A549 (cell line): ENCODE data around the gene MED14. TPM values are rescaled to one million over a fixed set of nuclear protein-coding genes. Genes with fewer than 3 reads are reported as not detected.
A peak's percentile ranks its signal among the peaks of the same experiment; 100 is the strongest.

Experiments used
- ATAC-seq, 2 experiments: fragments of 200-7000 bp in 1 of 2; fragments of >200 bp in 1 of 2; cut with Nextera tagmentation in 1 of 2; cut with Tn5 transposase in 1 of 2; 3 replicates each; pipeline versions ENCODE4 v1.8.0 to v1.9.1; 2018 to 2020; ENCODE audit warnings: mild to moderate bottlenecking in 1 of 2, moderate library complexity in 1 of 2
- CTCF ChIA-PET: fragments of 300-600 bp; sonication (Branson Sonifier 250); formaldehyde crosslinking; extraction: SDS; loops from one replicate; lab custom pipeline; 2021; ENCODE audit warnings: antibody characterized with exemption, inconsistent platforms; lab: Yijun Ruan, JAX
- POLR2A ChIA-PET: fragments of 350-600 bp; formaldehyde crosslinking; extraction: SDS; loops from one replicate; lab custom pipeline; 2021; ENCODE audit warnings: antibody characterized with exemption, inconsistent platforms; lab: Yijun Ruan, JAX
- DNase-seq, 2 experiments: peaks; one replicate each; pipeline versions ENCODE4 v3.0.0 to v3.0.0-alpha.2; 2011 to 2016; ENCODE audit warnings: low read depth in 1 of 2, low spot score in 1 of 2
- FAIRE-seq: peaks from 2 replicates; lab custom pipeline; 2011; peaks lifted over from hg19 to GRCh38; lab: Jason Lieb, UNC
- H3K27ac ChIP-seq, 2 experiments: fragments of >200 bp; sonication (Bioruptor Twin); formaldehyde crosslinking; 3 replicates each; pipeline ENCODE4 v1.5.1; 2016 to 2017
- H3K4me1 ChIP-seq: fragments of >200 bp; sonication (Bioruptor Twin); formaldehyde crosslinking; 3 replicates; pipeline ENCODE4 v1.6.1; 2016
- H3K4me2 ChIP-seq: fragments of >200 bp; sonication (Bioruptor Twin); formaldehyde crosslinking; 3 replicates; pipeline ENCODE4 v1.6.1; 2016
- H3K4me3 ChIP-seq: fragments of >200 bp; sonication (Bioruptor Twin); formaldehyde crosslinking; 3 replicates; pipeline ENCODE4 v1.5.1; 2016
- H3K9me3 ChIP-seq: fragments of >200 bp; sonication (Bioruptor Twin); formaldehyde crosslinking; 3 replicates; pipeline ENCODE4 v1.6.1; 2016
- BCL3 ChIP-seq: fragments of >200 bp; sonication (Bioruptor Twin); formaldehyde crosslinking; IDR thresholded peaks from 3 replicates; pipeline ENCODE4 v1.6.1; 2016
- BHLHE40 ChIP-seq: IDR thresholded peaks from 2 replicates; pipeline ENCODE4 v1.6.1; 2012; ENCODE audit warnings: low read depth, low read length, inconsistent platforms
- CBX8 ChIP-seq: fragments of 200-600 bp; sonication (generic); IDR thresholded peaks from 2 replicates; pipeline ENCODE4 v1.6.1; 2016
- CEBPB ChIP-seq, 2 experiments: fragments of >200 bp in 1 of 2; sonication (Bioruptor Twin) in 1 of 2; formaldehyde crosslinking in 1 of 2; IDR thresholded peaks; 2 replicates each; pipeline ENCODE4 v1.6.1; 2012 to 2016
- CHD2 ChIP-seq: fragments of 150-350 bp; IDR thresholded peaks from 2 replicates; pipeline ENCODE4 v1.6.1; 2014; ENCODE audit warnings: low read length; ENCODE audit not compliant: partially characterized antibody
- CHD4 ChIP-seq: fragments of 200-600 bp; sonication (generic); IDR thresholded peaks from 2 replicates; pipeline ENCODE4 v1.6.1; 2016; ENCODE audit warnings: antibody characterized with exemption, mild to moderate bottlenecking, borderline replicate concordance
- EHMT2 ChIP-seq: fragments of 200-600 bp; sonication (generic); IDR thresholded peaks from 2 replicates; pipeline ENCODE4 v1.6.1; 2016; ENCODE audit warnings: antibody characterized with exemption, low read depth, mild to moderate bottlenecking, moderate library complexity
- ELK1 ChIP-seq: fragments of 150-350 bp; IDR thresholded peaks from 2 replicates; pipeline ENCODE4 v1.6.1; 2014; ENCODE audit warnings: low read depth, mild to moderate bottlenecking, low read length
- ESRRA ChIP-seq: fragments of 150-350 bp; IDR thresholded peaks from 2 replicates; pipeline ENCODE4 v1.6.1; 2014; ENCODE audit warnings: mild to moderate bottlenecking, low read length, borderline replicate concordance
- FOSB ChIP-seq: fragments of 250-450 bp; sonication (Bioruptor Pico); IDR thresholded peaks from 2 replicates; pipeline ENCODE4 v1.5.0; 2020; ENCODE audit warnings: mild to moderate bottlenecking, moderate library complexity
- FOSL2 ChIP-seq, 2 experiments: fragments of 450-650 bp in 1 of 2; fragments of >200 bp in 1 of 2; sonication (Bioruptor Twin) in 1 of 2; formaldehyde crosslinking; IDR thresholded peaks; 2 replicates each; pipeline versions ENCODE4 v1.5.0 to v1.6.1; 2016 to 2020; ENCODE audit warnings: mild to moderate bottlenecking in 1 of 2, moderate library complexity in 1 of 2
- HDAC2 ChIP-seq: fragments of 200-600 bp; sonication (generic); IDR thresholded peaks from 2 replicates; pipeline ENCODE4 v1.6.1; 2016
- HEYL ChIP-seq: fragments of 250-450 bp; sonication (Bioruptor Pico); IDR thresholded peaks from 2 replicates; pipeline ENCODE4 v1.8.0; 2021; ENCODE audit warnings: mild to moderate bottlenecking, moderate library complexity
- HOXB5 ChIP-seq: fragments of 250-450 bp; sonication (Bioruptor Pico); IDR thresholded peaks from 2 replicates; pipeline ENCODE4 v1.5.0; 2020; ENCODE audit warnings: mild to moderate bottlenecking, moderate library complexity
- JUN ChIP-seq, 2 experiments: fragments of >200 bp; sonication (Bioruptor Twin); formaldehyde crosslinking; IDR thresholded peaks; 2 replicates in 1 of 2; 3 replicates in 1 of 2; pipeline ENCODE4 v1.6.1; 2016 to 2017
- MAFK ChIP-seq: fragments of 450-650 bp; IDR thresholded peaks from 2 replicates; pipeline ENCODE4 v1.6.1; 2014; ENCODE audit not compliant: partially characterized antibody
- NR3C1 ChIP-seq: fragments of >200 bp; sonication (Bioruptor Twin); formaldehyde crosslinking; IDR thresholded peaks from 3 replicates; pipeline ENCODE4 v1.6.1; 2017
- RCOR1 ChIP-seq: fragments of 150-350 bp; IDR thresholded peaks from 2 replicates; pipeline ENCODE4 v1.6.1; 2014; ENCODE audit warnings: antibody characterized with exemption, low read length, low read depth
- RNF2 ChIP-seq: fragments of 200-600 bp; sonication (generic); IDR thresholded peaks from 2 replicates; pipeline ENCODE4 v1.6.1; 2016; ENCODE audit warnings: low read depth, mild to moderate bottlenecking, antibody characterized with exemption, moderate library complexity, borderline replicate concordance
- SMC3 ChIP-seq: fragments of >200 bp; sonication (Bioruptor Twin); formaldehyde crosslinking; IDR thresholded peaks from 3 replicates; pipeline ENCODE4 v1.6.1; 2018; ENCODE audit warnings: inconsistent platforms
- TP53 ChIP-seq: fragments of 250-450 bp; sonication (Bioruptor Pico); IDR thresholded peaks from 2 replicates; pipeline ENCODE4 v1.5.0; 2021; ENCODE audit warnings: mild to moderate bottlenecking, moderate library complexity
- WGBS: methylation state at CpG from one replicate; pipeline ENCODE4 v1.1.6; 2017; ENCODE audit errors: missing lambda C conversion rate; 5-methylcytosine and 5-hydroxymethylcytosine counted together
- polyA plus RNA-seq, 4 experiments: library from polyadenylated mRNA; depleted of rRNA in 3 of 4; stranded (reverse); fragments of >200 nt; fragmentation: RNase III in 1 of 4; extraction: RNeasy Plus Mini Kit Qiagen cat#74134 plus additional on column Dnase treatment in 1 of 4; gene quantifications; 2 replicates in 3 of 4; 3 replicates in 1 of 4; pipeline ENCODE4 v1.2.3, GENCODE V29; 2011 to 2017
- TF ChIP-seq, protein P1 (sequence below): IDR thresholded peaks from 2 replicates; pipeline ENCODE4 v1.6.1; 2012

MED14 gene
- polyA plus RNA-seq, 2 of the 4 experiments (the other 2 are of a cell fraction) = 26.8 to 62.0 TPM

GRCh38 chrX:40773809-40774208, 38.5 kb upstream of the MED14 start:
- H3K4me1 ChIP-seq = 0 out of 3 replicates have a peak, but pooled peaks cover 16% of the 10 kb centered on the region
- ChIA-PET CTCF (interaction anchor here (0.5 kb wide), 1 partner anchor 138 kb away, joined by 3 read pairs; no protein-coding TSS in a partner anchor), POLR2A (no interaction called here)
- peak overlapping the region; percentile 38 for H3K4me2 ChIP-seq
- DNase-seq = peak in 1 of 2 experiments; percentile 7
- H3K9me3 ChIP-seq = no peaks in the 10 kb centered on the region
- FAIRE-seq = no peak
- ATAC-seq = peak; percentile 43 to 67; a peak in 4 of 6 replicates
- WGBS = 29% methylated on average over 3 of the region's 3 CpGs
- H3K27ac ChIP-seq = peak overlapping the region in 1 of 2 experiments; percentile 38; a peak in 3 of 6 replicates
- TF ChIP-seq SMC3 = no peak
- no peak for TF ChIP-seq CHD4
- no peak for TF ChIP-seq MAFK
- TF ChIP-seq BCL3 = no peak
- no peak for TF ChIP-seq TP53
- no peak for TF ChIP-seq HDAC2
- no peak for TF ChIP-seq HOXB5 (CRISPR knock-in tag)
- TF ChIP-seq RCOR1 = no peak
- TF ChIP-seq, protein P1, sequence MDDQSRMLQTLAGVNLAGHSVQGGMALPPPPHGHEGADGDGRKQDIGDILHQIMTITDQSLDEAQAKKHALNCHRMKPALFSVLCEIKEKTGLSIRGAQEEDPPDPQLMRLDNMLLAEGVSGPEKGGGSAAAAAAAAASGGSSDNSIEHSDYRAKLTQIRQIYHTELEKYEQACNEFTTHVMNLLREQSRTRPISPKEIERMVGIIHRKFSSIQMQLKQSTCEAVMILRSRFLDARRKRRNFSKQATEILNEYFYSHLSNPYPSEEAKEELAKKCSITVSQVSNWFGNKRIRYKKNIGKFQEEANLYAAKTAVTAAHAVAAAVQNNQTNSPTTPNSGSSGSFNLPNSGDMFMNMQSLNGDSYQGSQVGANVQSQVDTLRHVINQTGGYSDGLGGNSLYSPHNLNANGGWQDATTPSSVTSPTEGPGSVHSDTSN = no peak
- no peak for TF ChIP-seq JUN (IDR thresholded peaks at IDR 0.05)
- no peak for TF ChIP-seq HEYL (CRISPR knock-in tag)
- TF ChIP-seq ELK1 = no peak
- no peak for TF ChIP-seq NR3C1
- TF ChIP-seq RNF2 = no peak
- no peak overlapping the region for H3K4me3 ChIP-seq

DNA sequence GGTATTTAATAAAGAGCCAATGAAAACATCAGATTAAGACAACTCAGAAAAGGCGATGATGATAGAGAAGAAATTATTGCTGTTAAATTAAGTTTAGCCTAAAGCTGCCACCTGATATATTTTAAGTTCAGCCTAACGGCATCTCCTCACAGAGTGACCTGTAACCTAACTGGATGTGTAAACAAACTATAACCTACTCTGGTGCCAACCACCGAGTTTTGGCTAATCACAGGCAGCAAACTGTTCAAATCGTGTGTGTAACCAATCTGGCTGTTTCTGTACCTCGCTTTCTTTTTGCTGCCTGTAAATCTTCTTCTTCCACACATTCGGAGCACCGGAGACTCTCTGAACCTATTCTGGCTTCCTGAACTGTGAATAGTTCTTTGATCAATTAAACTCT, 37.8 kb upstream of the MED14 start:
- ChIA-PET POLR2A (no interaction called here), CTCF (interaction anchor here (1.0 kb wide), 1 partner anchor 68 kb away, joined by 3 read pairs; no protein-coding TSS in a partner anchor)
- no peak overlapping the region for H3K4me3 ChIP-seq
- H3K9me3 ChIP-seq = no peaks in the 10 kb centered on the region
- no peak for ATAC-seq
- FAIRE-seq = peak; percentile 89
- WGBS = 75% methylated on average over 7 of the region's 7 CpGs
- no peak for DNase-seq
- H3K27ac ChIP-seq = no peak overlapping the region
- H3K4me2 ChIP-seq = peak overlapping the region; percentile 4; the same call in 2 of the 3 replicates
- TF ChIP-seq ESRRA (no peak), CHD2 (no peak), JUN (IDR thresholded peaks at IDR 0.05) (no peak), BHLHE40 (no peak), FOSB (CRISPR knock-in tag) (no peak), CEBPB (IDR thresholded peaks at IDR 0.05) (no peak), CBX8 (no peak), HOXB5 (CRISPR knock-in tag) (no peak), FOSL2 (IDR thresholded peaks at IDR 0.05) (no peak), FOSL2 (CRISPR knock-in tag; IDR thresholded peaks at IDR 0.05) (no peak), EHMT2 (no peak)
- H3K4me1 ChIP-seq = 0 out of 3 replicates have a peak, but pooled peaks cover 16% of the 10 kb centered on the region
